Fibroblast of skin of back (primary cell): ENCODE results near the gene SDF2L1. TPM values are rescaled to one million over a fixed set of nuclear protein-coding genes. Genes with fewer than 3 reads are reported as not detected.
"Not testable (repeated sequence)": the region's sequence is repeated elsewhere in the genome, so short reads cannot be mapped to it uniquely, and the experiment has no call there.

Source experiments
- DNase-seq: peaks from one replicate; pipeline ENCODE4 v3.0.0-alpha.2; 2013
- polyA plus RNA-seq, 2 experiments: library from polyadenylated mRNA; unstranded; fragments of 120-200 nt; gene quantifications; one replicate each; pipeline ENCODE4 v1.2.1, GENCODE V29; 2013; ENCODE audit not compliant: insufficient read length in 2 of 2

The SDF2L1 gene
- polyA plus RNA-seq (2013, experiment 1 of 2; ENCODE audit: insufficient read length) = 41.1 TPM
- 25.6 TPM for polyA plus RNA-seq (2013, experiment 2 of 2; ENCODE audit: insufficient read length)

- DNase-seq = peak; percentile 99
Observed at GRCh38 chr22:21641789-21642583, at the start of gene SDF2L1. TSS of gene SDF2L1 (plus strand) at chr22:21642302. CDS start at chr22:21642337, 35 bp downstream.

- no peak for DNase-seq
Observed at GRCh38 chr22:21592422-21592821, 49.7 kb upstream of the SDF2L1 start.

GRCh38 chr22:21593406-21594232 is 48.5 kb upstream of the SDF2L1 start:
- DNase-seq = no peak

- no peak for DNase-seq
Observed at GRCh38 chr22:21594865-21595452, 47.1 kb upstream of the SDF2L1 start.

GRCh38 chr22:21596356-21597135 is 45.6 kb upstream of the SDF2L1 start:
- DNase-seq = not testable (repeated sequence)

GRCh38 chr22:21598302-21598701 is 43.8 kb upstream of the SDF2L1 start:
- no peak for DNase-seq

- no peak for DNase-seq
Observed at GRCh38 chr22:21599053-21599893, 42.8 kb upstream of the SDF2L1 start.

- no peak for DNase-seq
Observed at GRCh38 chr22:21602579-21602978, 39.5 kb upstream of the SDF2L1 start.

GRCh38 chr22:21603973-21604372 is 38.1 kb upstream of the SDF2L1 start:
- no peak for DNase-seq

GRCh38 chr22:21605887-21606564 is 36.1 kb upstream of the SDF2L1 start:
- no peak for DNase-seq

- DNase-seq = no peak
Observed at GRCh38 chr22:21606775-21607174, 35.3 kb upstream of the SDF2L1 start.

GRCh38 chr22:21609556-21610157 is 32.4 kb upstream of the SDF2L1 start:
- DNase-seq = not testable (repeated sequence)

- no peak for DNase-seq
Observed at GRCh38 chr22:21611210-21611977, 30.7 kb upstream of the SDF2L1 start.

GRCh38 chr22:21612858-21613257 is 29.2 kb upstream of the SDF2L1 start:
- DNase-seq = no peak

- DNase-seq = no peak
Observed at GRCh38 chr22:21613553-21614233, 28.4 kb upstream of the SDF2L1 start.

- no peak for DNase-seq
Observed at GRCh38 chr22:21615731-21616130, 26.4 kb upstream of the SDF2L1 start.

- DNase-seq = not testable (repeated sequence)
Observed at GRCh38 chr22:21617337-21617736, 24.8 kb upstream of the SDF2L1 start.

GRCh38 chr22:21621025-21621424 is 21.1 kb upstream of the SDF2L1 start:
- DNase-seq = no peak
